Stimulated activated CD4-positive, alpha-beta T cell treated with anti-CD3 and anti-CD28 coated beads, Interleukin-2, amount 100 ng/mL, for 48 hours (primary cell): ENCODE data around the gene MIGA1.

Experiments
- DNase-seq, 2 donors: peaks; one replicate each; pipeline ENCODE4 v3.0.0-alpha.2; 2020

The MIGA1 gene

DNA sequence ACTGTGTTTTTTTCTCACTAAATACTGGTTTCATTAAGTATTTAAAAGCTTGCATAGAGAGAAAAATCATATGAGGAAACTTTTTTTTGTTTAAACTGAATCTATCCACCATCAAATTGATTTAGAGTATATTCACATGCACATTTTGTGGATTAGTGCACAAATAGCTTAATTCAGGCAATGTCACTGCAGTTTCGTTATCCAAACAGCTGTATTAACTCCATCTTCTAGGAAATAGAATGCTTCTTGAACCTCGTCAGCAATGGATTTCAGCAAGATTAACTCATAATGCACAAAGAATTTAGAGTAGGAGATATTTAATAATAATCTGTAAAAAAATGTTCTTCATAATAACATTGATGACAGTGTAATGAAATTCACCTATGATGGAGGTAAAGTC is 146.5 kb downstream of the MIGA1 start:
- DNase-seq: no peak

DNA sequence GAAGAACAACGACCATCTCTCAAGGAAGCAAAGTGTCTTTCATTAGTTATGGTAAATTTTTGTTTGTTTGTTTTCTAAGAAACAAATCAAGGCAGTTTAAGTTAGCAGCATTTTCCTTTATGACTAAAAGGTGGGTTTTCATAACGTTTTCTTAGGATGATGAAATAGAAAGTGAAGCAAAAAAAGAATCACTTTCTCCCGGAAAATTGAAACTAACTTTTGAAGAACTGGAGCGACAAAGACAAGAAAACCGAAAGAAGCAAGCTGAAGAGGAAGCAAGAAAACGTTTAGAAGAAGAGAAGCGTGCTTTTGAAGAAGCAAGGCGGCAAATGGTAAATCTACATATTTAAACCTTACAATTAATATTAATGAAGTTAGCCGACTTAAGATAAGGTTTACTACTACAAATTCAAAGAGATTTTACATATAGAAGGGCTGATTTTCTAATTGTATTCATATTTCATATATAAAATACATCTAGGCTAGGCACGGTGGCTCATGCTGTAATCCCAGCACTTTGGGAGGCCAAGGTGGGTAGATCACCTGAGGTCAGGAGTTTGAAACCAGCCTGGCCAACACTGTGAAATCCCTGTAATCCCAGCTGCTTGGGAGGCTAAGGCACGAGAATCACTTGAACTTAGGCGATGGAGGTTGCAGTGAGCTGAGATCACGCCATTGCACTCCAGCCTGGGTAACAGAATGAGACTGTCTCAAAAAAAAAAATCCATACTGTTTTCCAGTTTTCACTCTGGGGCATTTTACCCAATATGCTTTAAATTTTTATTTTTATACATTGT is 147.3 kb downstream of the MIGA1 start:
- no peak for DNase-seq

DNA sequence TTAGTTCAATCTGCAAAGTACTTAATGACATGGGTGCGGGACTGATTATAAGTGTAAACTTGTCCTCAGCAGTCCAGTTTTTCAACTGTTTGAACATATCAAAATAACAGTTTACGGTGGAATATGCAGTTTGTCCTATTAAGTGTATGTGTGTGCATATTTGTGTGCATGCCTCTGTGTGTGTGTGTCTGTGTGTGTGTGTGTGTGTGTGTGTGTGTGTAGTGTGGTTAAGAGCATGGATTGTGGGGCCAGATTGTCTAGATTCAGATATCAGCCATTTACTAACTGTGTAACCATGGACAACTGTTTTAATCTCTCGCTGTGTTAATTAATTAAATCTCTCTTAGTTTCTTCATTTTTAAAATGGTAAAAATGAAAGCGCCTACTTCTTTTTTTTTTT is 148.0 kb downstream of the MIGA1 start:
- DNase-seq: no peak
